Astrocyte of the hippocampus (primary cell): Measurements from ENCODE around the gene SLC24A3.

Source experiments
- DNase-seq: peaks from one replicate; pipeline ENCODE4 v3.0.0; 2011; ENCODE audit warnings: low read depth, low spot score

Gene SLC24A3

GRCh38 chr20:19540392-19540791 lies 327.9 kb downstream of the SLC24A3 start:
- DNase-seq = no peak

GRCh38 chr20:19543101-19543500 lies 330.7 kb downstream of the SLC24A3 start:
- DNase-seq = no peak

GRCh38 chr20:19544684-19545083 lies 332.2 kb downstream of the SLC24A3 start:
- DNase-seq = no peak

- no peak for DNase-seq
Observed at GRCh38 chr20:19546648-19547047, 334.2 kb downstream of the SLC24A3 start.

- no peak for DNase-seq
Observed at GRCh38 chr20:19547547-19547946, 335.1 kb downstream of the SLC24A3 start.

- DNase-seq = no peak
Observed at GRCh38 chr20:19549896-19550295, 337.5 kb downstream of the SLC24A3 start.

GRCh38 chr20:19552221-19553180 lies 340.1 kb downstream of the SLC24A3 start:
- no peak for DNase-seq

- DNase-seq = no peak
Observed at GRCh38 chr20:19554666-19555065, 342.2 kb downstream of the SLC24A3 start.

- DNase-seq = no peak
Observed at GRCh38 chr20:19555726-19556125, 343.3 kb downstream of the SLC24A3 start.

- no peak for DNase-seq
Observed at GRCh38 chr20:19557291-19557690, 344.8 kb downstream of the SLC24A3 start.

GRCh38 chr20:19560881-19561480 lies 348.5 kb downstream of the SLC24A3 start:
- no peak for DNase-seq

- no peak for DNase-seq
Observed at GRCh38 chr20:19562426-19562825, 350.0 kb downstream of the SLC24A3 start.

- no peak for DNase-seq
Observed at GRCh38 chr20:19564261-19564660, 351.8 kb downstream of the SLC24A3 start.

- no peak for DNase-seq
Observed at GRCh38 chr20:19565736-19566135, 353.3 kb downstream of the SLC24A3 start.

GRCh38 chr20:19566226-19566945 lies 353.9 kb downstream of the SLC24A3 start:
- DNase-seq = no peak

- no peak for DNase-seq
Observed at GRCh38 chr20:19568128-19568527, 355.7 kb downstream of the SLC24A3 start.

GRCh38 chr20:19571996-19572395 lies 359.6 kb downstream of the SLC24A3 start:
- DNase-seq = no peak

- no peak for DNase-seq
Observed at GRCh38 chr20:19577692-19578091, 365.2 kb downstream of the SLC24A3 start.

GRCh38 chr20:19582782-19583181 lies 370.3 kb downstream of the SLC24A3 start:
- no peak for DNase-seq

GRCh38 chr20:19583532-19584175 lies 371.2 kb downstream of the SLC24A3 start:
- DNase-seq = peak; percentile 41

- DNase-seq = no peak
Observed at GRCh38 chr20:19588241-19588640, 375.8 kb downstream of the SLC24A3 start.

GRCh38 chr20:19588732-19589131 lies 376.3 kb downstream of the SLC24A3 start:
- DNase-seq = no peak
